Measurements from ENCODE around the gene OTULIN.
A peak's percentile ranks its signal among the peaks of the same experiment; 100 is the strongest.

OTULIN gene

DNA sequence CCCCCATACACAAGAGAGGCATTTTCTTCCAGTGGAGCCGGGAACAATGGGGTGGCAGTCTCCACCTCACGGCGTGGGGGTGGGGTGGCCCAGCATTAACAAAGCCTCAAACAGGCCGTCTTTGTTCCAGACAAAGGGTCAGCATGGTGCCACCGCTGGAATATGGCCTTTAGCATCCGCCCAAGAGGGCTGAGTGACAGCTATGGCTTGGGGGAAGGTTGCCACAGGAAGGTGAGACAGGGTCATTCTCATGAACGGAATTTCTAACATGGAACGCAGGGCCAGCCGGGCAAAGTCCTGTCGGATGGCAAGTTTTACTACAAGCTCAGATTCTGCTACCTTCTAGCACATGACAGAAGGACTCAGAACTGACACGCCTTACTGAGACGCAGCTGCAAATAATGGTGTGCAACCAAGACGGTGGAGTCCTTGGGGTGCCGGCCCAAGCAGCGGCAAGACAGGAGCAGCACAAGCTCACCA is 64.0 kb downstream of the OTULIN start:
- H3K27ac ChIP-seq: peak overlapping the region; percentile 43
- TF ChIP-seq, protein P1, sequence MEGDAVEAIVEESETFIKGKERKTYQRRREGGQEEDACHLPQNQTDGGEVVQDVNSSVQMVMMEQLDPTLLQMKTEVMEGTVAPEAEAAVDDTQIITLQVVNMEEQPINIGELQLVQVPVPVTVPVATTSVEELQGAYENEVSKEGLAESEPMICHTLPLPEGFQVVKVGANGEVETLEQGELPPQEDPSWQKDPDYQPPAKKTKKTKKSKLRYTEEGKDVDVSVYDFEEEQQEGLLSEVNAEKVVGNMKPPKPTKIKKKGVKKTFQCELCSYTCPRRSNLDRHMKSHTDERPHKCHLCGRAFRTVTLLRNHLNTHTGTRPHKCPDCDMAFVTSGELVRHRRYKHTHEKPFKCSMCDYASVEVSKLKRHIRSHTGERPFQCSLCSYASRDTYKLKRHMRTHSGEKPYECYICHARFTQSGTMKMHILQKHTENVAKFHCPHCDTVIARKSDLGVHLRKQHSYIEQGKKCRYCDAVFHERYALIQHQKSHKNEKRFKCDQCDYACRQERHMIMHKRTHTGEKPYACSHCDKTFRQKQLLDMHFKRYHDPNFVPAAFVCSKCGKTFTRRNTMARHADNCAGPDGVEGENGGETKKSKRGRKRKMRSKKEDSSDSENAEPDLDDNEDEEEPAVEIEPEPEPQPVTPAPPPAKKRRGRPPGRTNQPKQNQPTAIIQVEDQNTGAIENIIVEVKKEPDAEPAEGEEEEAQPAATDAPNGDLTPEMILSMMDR (conservative IDR thresholded peaks at IDR 0.05): no peak

DNA sequence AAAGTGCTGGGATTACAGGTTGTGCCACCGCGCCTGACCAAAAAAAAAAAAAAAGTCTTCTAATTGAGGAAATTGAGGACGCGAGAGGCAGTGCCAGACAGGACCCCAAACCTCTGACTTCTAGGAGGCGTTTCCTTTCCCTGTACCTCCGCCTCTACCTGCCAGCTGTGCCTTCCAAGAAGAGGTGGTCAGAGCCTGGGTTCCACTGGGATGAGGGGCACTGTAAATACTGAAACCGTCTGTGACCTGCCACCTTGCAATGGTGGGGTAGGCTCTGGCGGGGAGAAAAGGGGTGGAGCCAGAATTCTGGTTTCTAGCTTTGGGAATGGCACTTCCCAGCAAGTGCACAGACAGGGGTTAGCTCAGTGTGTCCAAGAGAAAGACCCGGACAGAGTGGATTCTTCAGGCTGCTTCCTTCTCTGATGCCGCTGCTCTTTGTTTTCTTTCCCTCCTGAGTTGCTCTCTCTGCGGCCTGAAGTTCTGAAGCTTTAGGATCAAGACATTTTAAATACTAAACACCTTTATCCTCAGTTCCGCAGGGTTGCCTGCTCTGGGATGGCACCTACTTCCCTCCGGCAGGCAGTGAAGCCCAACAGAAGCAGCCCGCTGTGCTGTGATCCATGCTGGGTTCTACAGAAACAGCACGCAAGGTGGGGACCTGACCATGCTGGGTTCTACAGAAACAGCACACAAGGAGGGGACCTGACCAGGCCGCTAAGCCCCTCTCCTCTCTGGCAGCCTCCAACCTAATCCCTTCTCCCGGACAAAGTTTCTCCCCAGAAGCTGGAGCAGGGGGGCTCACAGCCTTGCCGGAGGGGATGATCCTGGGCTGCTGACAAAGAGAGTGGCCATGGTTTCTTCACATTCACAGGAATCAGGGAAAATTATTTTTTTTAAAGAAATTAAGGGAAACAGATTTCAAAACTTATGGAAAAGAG is 65.2 kb downstream of the OTULIN start:
- TF ChIP-seq, protein P1 (conservative IDR thresholded peaks at IDR 0.05): no peak
- H3K27ac ChIP-seq: no peak overlapping the region

DNA sequence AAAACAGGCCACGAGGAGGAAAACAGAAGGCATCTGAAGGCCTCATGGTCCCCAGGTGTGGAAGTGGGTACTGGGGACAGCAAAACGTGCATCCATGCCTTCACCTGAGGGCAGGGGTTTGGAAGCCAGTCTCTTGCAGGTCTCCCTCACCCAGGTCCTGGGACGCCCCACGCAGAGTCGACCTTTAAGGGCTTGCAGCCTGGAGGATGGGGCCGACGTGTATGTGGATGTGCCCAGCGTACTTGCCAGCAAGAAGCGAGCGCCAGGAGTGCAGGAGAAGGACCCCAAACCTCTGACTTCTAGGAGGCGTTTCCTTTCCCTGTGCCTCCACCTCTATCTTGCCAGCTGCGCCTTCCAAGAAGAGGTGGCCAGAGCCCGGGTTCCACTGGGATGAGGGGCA is 65.9 kb downstream of the OTULIN start:
- H3K27ac ChIP-seq: no peak overlapping the region
- TF ChIP-seq, protein P1 (conservative IDR thresholded peaks at IDR 0.05): no peak

DNA sequence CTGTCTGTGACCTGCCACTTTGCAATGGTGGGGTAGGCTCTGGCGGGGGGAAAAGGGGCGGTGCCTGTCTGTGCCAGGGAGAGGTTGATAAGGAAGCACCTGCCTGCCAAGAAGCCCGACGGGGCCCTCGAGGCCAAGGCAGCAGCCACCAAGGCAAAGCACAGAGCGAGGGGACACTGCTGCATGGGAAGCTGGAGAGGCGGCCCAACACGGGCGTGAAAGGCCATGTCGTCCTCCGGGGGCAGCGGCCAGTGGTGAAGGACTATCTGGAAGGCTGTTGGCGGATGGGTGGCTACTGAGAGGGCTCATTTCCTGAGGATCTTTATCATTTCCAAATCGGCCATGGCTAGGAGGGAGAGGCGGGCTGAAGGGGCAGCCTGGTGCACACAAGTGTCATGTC is 66.4 kb downstream of the OTULIN start:
- TF ChIP-seq, protein P1 (conservative IDR thresholded peaks at IDR 0.05): no peak
- no peak overlapping the region for H3K27ac ChIP-seq

DNA sequence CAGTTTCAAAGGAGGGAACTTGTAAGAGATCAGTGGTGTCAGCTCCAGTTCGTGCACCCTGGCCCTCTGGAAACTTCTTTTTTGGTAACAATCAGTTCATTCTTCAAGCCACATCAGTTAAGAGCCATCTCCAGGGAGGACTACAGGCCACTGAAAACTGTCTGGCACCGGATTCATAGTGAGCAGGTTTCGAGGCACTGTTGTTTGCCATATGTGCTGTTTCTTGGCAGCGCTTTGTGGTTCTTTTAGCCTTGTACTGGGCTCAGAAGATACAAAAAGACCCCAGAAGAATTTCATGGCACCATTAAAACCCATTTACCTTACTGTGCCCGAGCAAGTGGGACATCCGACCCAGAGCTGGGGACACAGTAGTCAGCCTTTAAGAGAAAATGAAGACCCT is 68.5 kb downstream of the OTULIN start:
- TF ChIP-seq, protein P1 (conservative IDR thresholded peaks at IDR 0.05): no peak
- H3K27ac ChIP-seq: no peak overlapping the region

DNA sequence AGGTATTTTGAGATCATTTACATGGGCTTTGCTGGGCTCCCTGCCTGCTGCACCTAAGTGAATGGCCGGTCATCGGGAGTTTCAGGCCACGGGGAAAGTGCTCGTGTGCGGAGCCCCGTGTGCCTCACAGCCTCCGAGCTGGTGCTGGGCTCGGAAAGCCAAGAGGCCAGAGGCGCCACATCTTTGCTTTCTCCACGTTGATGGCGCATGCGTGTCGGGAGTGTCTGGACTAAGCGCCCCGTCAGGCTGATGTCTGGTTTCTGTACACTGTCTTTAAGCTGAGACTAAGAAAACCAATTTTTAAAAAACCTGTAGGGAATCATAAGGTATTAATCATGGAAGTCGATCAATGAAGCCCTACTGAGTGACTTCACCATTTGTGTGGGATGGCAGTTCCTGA is 69.1 kb downstream of the OTULIN start:
- H3K27ac ChIP-seq: no peak overlapping the region
- TF ChIP-seq, protein P1 (conservative IDR thresholded peaks at IDR 0.05): no peak

DNA sequence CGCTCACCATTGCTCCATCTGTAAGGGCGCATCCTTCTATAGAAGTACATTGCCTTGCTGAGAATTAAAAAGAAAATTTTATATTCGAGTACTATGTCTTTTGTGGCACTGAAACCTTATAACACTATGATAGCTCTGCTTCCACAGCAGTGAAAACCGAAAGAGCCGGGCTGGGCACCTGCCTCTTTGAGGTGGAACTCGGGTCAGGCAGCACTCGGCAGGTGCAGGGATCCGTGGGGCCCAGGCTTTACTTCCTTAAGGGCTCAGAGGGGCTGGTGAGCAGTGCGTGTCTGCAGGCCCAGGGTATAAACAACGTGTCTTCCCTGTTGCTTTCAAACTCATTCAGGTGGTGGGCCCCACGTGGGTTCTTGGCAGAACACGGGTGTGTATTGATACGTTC is 69.9 kb downstream of the OTULIN start:
- no peak overlapping the region for H3K27ac ChIP-seq
- TF ChIP-seq, protein P1 (conservative IDR thresholded peaks at IDR 0.05): no peak
